GM12878 (cell line): ENCODE measurements around the gene CCDC51. TPM values are rescaled to one million over a fixed set of nuclear protein-coding genes. Genes with fewer than 3 reads are reported as not detected.

Experiments used
- ATAC-seq: fragments of 200-7000 bp; cut with Tn5 transposase; 3 replicates; pipeline ENCODE4 v1.9.1; 2020; ENCODE audit warnings: mild to moderate bottlenecking, moderate library complexity
- BruUV-seq: library from RNA; stranded (reverse); fragments of 400-500 nt; replicated peaks from 2 replicates; lab custom pipeline; 2021; lab: Mats Ljungman, UMichigan
- CTCF ChIA-PET: fragments of 300-600 bp; sonication (Branson Sonifier 250); formaldehyde crosslinking; extraction: SDS; loops from one replicate; lab custom pipeline; 2021; ENCODE audit warnings: inconsistent platforms; lab: Yijun Ruan, JAX
- POLR2A ChIA-PET: fragments of 350-600 bp; formaldehyde crosslinking; extraction: SDS; loops from one replicate; lab custom pipeline; 2021; ENCODE audit warnings: inconsistent platforms; lab: Charles Lee
- RAD21 ChIA-PET: fragments of 300-600 bp; sonication (Branson Sonifier 250); formaldehyde crosslinking; loops from one replicate; lab custom pipeline; 2023; ENCODE audit warnings: antibody characterized with exemption; ENCODE audit not compliant: unreplicated experiment; lab: Charles Lee
- SMC1A ChIA-PET: fragments of 300-600 bp; sonication (Branson Sonifier 250); formaldehyde crosslinking; loops from one replicate; lab custom pipeline; 2023; ENCODE audit not compliant: unreplicated experiment, uncharacterized antibody; lab: Charles Lee
- DNase-seq: peaks from one replicate; pipeline ENCODE4 v3.0.0-alpha.2; 2011; ENCODE audit warnings: low read depth, low spot score
- FAIRE-seq: peaks from 3 replicates; lab custom pipeline; 2011; peaks lifted over from hg19 to GRCh38; lab: Jason Lieb, UNC
- H2AFZ ChIP-seq: 2 replicates; pipeline ENCODE4 v1.6.0; 2011; ENCODE audit warnings: low read depth, low read length, control low read depth; ENCODE audit not compliant: control insufficient read depth
- H3K27ac ChIP-seq: 2 replicates; pipeline ENCODE4 v1.5.1; 2011; ENCODE audit warnings: control low read depth; ENCODE audit not compliant: control insufficient read depth, insufficient read depth
- H3K27me3 ChIP-seq, 2 experiments: replicated peaks in 1 of 2; 2 replicates each; pipeline versions ENCODE4 v1.6.0 to v1.6.1; 2011; ENCODE audit warnings: low read length in 1 of 2; ENCODE audit not compliant: control insufficient read depth in 2 of 2, insufficient read depth in 2 of 2
- H3K36me3 ChIP-seq, 2 experiments: 2 replicates each; pipeline ENCODE4 v1.5.1; 2011; ENCODE audit warnings: low read length in 1 of 2; ENCODE audit not compliant: control insufficient read depth in 2 of 2, insufficient read depth in 2 of 2
- H3K4me1 ChIP-seq: 2 replicates; pipeline ENCODE4 v1.6.1; 2011; ENCODE audit warnings: mild to moderate bottlenecking, low read length, moderate library complexity, mixed read lengths; ENCODE audit not compliant: control insufficient read depth, insufficient read depth
- H3K4me2 ChIP-seq: 2 replicates; pipeline ENCODE4 v1.6.0; 2011; ENCODE audit warnings: control low read depth; ENCODE audit not compliant: control insufficient read depth, insufficient read depth
- H3K4me3 ChIP-seq: fragments of 200-600 bp; sonication (generic); 2 replicates; pipeline ENCODE4 v1.5.1; 2016
- H3K79me2 ChIP-seq: 2 replicates; pipeline ENCODE4 v1.6.0; 2011; ENCODE audit warnings: low read length; ENCODE audit not compliant: control insufficient read depth, insufficient read depth
- H3K9ac ChIP-seq: 2 replicates; pipeline ENCODE4 v1.8.0; 2011; ENCODE audit warnings: low read length, control low read depth, mixed read lengths; ENCODE audit not compliant: control insufficient read depth, insufficient read depth
- H3K9me3 ChIP-seq: replicated peaks from 3 replicates; pipeline ENCODE4 v1.5.1; 2011; ENCODE audit warnings: mild to moderate bottlenecking, low read length; ENCODE audit not compliant: control insufficient read depth, insufficient read depth
- H4K20me1 ChIP-seq: 2 replicates; pipeline ENCODE4 v1.6.0; 2011; ENCODE audit not compliant: control insufficient read depth, insufficient read depth
- CBX3 ChIP-seq: fragments of 200-600 bp; sonication (generic); IDR thresholded peaks from 2 replicates; pipeline ENCODE4 v1.6.1; 2016; ENCODE audit warnings: low read depth, borderline replicate concordance
- KAT2A ChIP-seq: conservative IDR thresholded peaks from 2 replicates; pipeline ENCODE4 v1.6.1; 2011; ENCODE audit warnings: low read depth, low read length; ENCODE audit not compliant: control insufficient read depth
- NRF1 ChIP-seq: conservative IDR thresholded peaks from 2 replicates; pipeline ENCODE4 v1.6.1; 2011; ENCODE audit warnings: mild to moderate bottlenecking, low read depth, low read length, improper control_type of control experiment
- SMAD1 ChIP-seq: fragments of 450-650 bp; IDR thresholded peaks from 2 replicates; pipeline ENCODE4 v1.6.1; 2018; ENCODE audit warnings: mild to moderate bottlenecking, low read depth; ENCODE audit not compliant: partially characterized antibody
- SP1 ChIP-seq: IDR thresholded peaks from one replicate; pipeline ENCODE4 v1.6.1; 2011; ENCODE audit warnings: low read depth, low read length
- SPI1 ChIP-seq: IDR thresholded peaks from 2 replicates; pipeline ENCODE4 v1.6.1; 2011; ENCODE audit warnings: low read depth, mild to moderate bottlenecking, low read length, moderate library complexity, borderline replicate concordance; ENCODE audit not compliant: insufficient read depth
- WGBS: methylation state at CpG from one replicate; pipeline ENCODE4 v1.1.6; 2016; ENCODE audit warnings: low lambda C conversion rate; ENCODE audit not compliant: insufficient replicate concordance, insufficient coverage; ENCODE audit errors: missing lambda C conversion rate; 5-methylcytosine and 5-hydroxymethylcytosine counted together
- in situ Hi-C: fragments of 300-500 bp; cut with MboI; formaldehyde crosslinking; loops from 9 replicates; pipeline ENCODE4 v1.14.3; 2018; ENCODE audit warnings: mixed read lengths
- intact Hi-C: fragments of 100-400 bp; cut with micrococcal nuclease; formaldehyde crosslinking; loops from one replicate; pipeline ENCODE4 v1.14.2; 2022; ENCODE audit not compliant: unreplicated experiment
- polyA plus RNA-seq, 11 experiments: library from polyadenylated mRNA; depleted of rRNA in 4 of 11; unstranded in 6 of 11; stranded (reverse) in 5 of 11; fragments of >200 nt; fragmentation: Nextera tagmentation in 4 of 11; fragmentation: Illumina TruSeq in 1 of 11; extraction: Ambion mirVana in 4 of 11; extraction: Trizol in 1 of 11; gene quantifications; 1 replicate in 1 of 11; 2 replicates in 10 of 11; pipeline versions ENCODE4 v1.2.1 to v1.2.3, GENCODE V29; 2011 to 2016; ENCODE audit warnings: inconsistent platforms in 2 of 11, missing spikeins in 2 of 11, low read depth in 1 of 11
- total RNA-seq, 4 experiments: library from RNA; depleted of rRNA in 3 of 4; stranded (reverse); fragments of >200 nt in 3 of 4; fragmentation: Illumina TruSeq in 1 of 4; extraction: Trizol in 1 of 4; gene quantifications; 2 replicates each; pipeline versions ENCODE4 v1.2.1 to v1.2.3, GENCODE V29; 2013 to 2021

The CCDC51 gene
- total and polyA plus RNA-seq, 10 of the 15 experiments (the other 5 are each of a cell fraction or from before 2014, with no cell fraction given), result 10.6 to 54.9 (median 28.5) TPM

DNA sequence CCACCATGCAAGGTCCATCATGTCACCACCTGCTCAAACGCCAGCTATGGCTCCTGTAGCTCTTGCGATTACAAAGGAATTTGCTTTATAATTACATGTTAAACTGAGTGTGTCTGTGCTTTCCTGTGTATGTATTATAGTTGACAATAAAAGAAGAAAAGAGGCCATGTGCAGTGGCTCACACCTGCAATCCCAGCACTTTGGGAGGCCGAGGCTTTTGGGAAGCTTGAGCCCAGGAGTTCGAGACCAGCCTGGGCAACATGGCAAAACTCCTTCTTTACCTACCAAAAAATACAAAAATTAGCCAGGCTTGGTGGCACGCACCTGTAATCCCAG lies 33.7 kb upstream of the CCDC51 start:
- BruUV-seq, result no TSS peak
- no peak for DNase-seq
- no peak overlapping the region for H3K4me3 ChIP-seq
- ChIA-PET RAD21 (interaction anchor here (1.0 to 2.4 kb wide), 12 partner anchors 27 to 83 kb away, joined by 3 to 23 read pairs (median 7); partner anchors contain the start of genes ATRIP, CCDC51, PFKFB4 and SHISA5), POLR2A (interaction anchor here (0.5 to 10.0 kb wide), 16 partner anchors 10 to 997 kb away, joined by 3 to 91 read pairs (median 4); partner anchors contain the start of genes ATRIP, CCDC51, PFKFB4 and QRICH1), CTCF (interaction anchor here (0.9 to 3.1 kb wide), 17 partner anchors 9 to 162 kb away, joined by 3 to 37 read pairs (median 4); partner anchors contain the start of genes SHISA5 and SLC26A6), SMC1A (interaction anchor here (0.8 to 3.4 kb wide), 13 partner anchors 10 to 79 kb away, joined by 3 to 18 read pairs (median 5); partner anchors contain the start of genes CCDC51 and TMA7)
- peak overlapping the region; percentile 100 for H3K27ac ChIP-seq
- no peak for FAIRE-seq
- H2AFZ ChIP-seq, result peak overlapping the region; percentile 20; the same call in 1 of the 2 replicates
- H3K9me3 ChIP-seq, result no peaks in the 10 kb centered on the region
- H3K9ac ChIP-seq, result peak overlapping the region; percentile 99; the same call in 1 of the 2 replicates
- no peak for ATAC-seq
- no peak for TF ChIP-seq SMAD1
- no peak for TF ChIP-seq CBX3
- TF ChIP-seq SP1, result no peak
- TF ChIP-seq NRF1, result no peak
- TF ChIP-seq KAT2A, result no peak
- TF ChIP-seq SPI1, result no peak
- no peaks in the 10 kb centered on the region for H4K20me1 ChIP-seq
- peak overlapping the region; percentile 97 for H3K4me2 ChIP-seq
- WGBS, result 66% methylated on average over 5 of the region's 5 CpGs
- peaks cover 0 to 5% of the 10 kb centered on the region in 2 experiments; a peak in 2 of 4 replicates for H3K36me3 ChIP-seq
- peaks cover 29% of the 10 kb centered on the region for H3K4me1 ChIP-seq
- peaks cover 37% of the 10 kb centered on the region for H3K79me2 ChIP-seq
- in situ Hi-C loops (no loop called here), intact Hi-C loops (no loop called here)
- no peaks in the 10 kb centered on the region for H3K27me3 ChIP-seq
